Calu3 (cell line): ENCODE results near the gene CCDC24. TPM values are rescaled to one million over a fixed set of nuclear protein-coding genes. Genes with fewer than 3 reads are reported as not detected.
A peak's percentile ranks its signal among the peaks of the same experiment; 100 is the strongest.

Source experiments
- BruUV-seq: library from RNA; stranded (reverse); fragments of 400-500 nt; replicated peaks from 2 replicates; lab custom pipeline; 2021; lab: Mats Ljungman, UMichigan
- CTCF ChIA-PET: fragments of 300-600 bp; sonication (Branson Sonifier 250); formaldehyde crosslinking; loops from one replicate; lab custom pipeline; 2022; ENCODE audit warnings: antibody characterized with exemption; lab: Charles Lee
- DNase-seq: peaks from one replicate; pipeline ENCODE4 v3.0.0; 2022
- H3K27ac Mint-ChIP-seq: one replicate; pipeline ENCODE4 v1.8.0; 2022; ENCODE audit warnings: mixed read lengths; ENCODE audit not compliant: unreplicated experiment
- H3K27me3 Mint-ChIP-seq: one replicate; pipeline ENCODE4 v1.8.0; 2022; ENCODE audit warnings: mixed read lengths; ENCODE audit not compliant: unreplicated experiment
- H3K36me3 Mint-ChIP-seq: one replicate; pipeline ENCODE4 v1.8.0; 2022; ENCODE audit warnings: mild to moderate bottlenecking, moderate library complexity, mixed read lengths; ENCODE audit not compliant: insufficient read depth, unreplicated experiment
- H3K4me1 Mint-ChIP-seq: one replicate; pipeline ENCODE4 v1.8.0; 2022; ENCODE audit warnings: mild to moderate bottlenecking, low read depth, mixed read lengths; ENCODE audit not compliant: unreplicated experiment
- H3K4me3 Mint-ChIP-seq: one replicate; pipeline ENCODE4 v1.8.0; 2022; ENCODE audit warnings: mild to moderate bottlenecking, low read depth, moderate library complexity, mixed read lengths; ENCODE audit not compliant: unreplicated experiment
- H3K9me3 Mint-ChIP-seq: one replicate; pipeline ENCODE4 v1.8.0; 2022; ENCODE audit warnings: low read depth, mixed read lengths; ENCODE audit not compliant: unreplicated experiment
- CTCF ChIP-seq: fragments of 200-600 bp; IDR thresholded peaks from one replicate; pipeline ENCODE4 v1.8.0; 2022; ENCODE audit warnings: antibody characterized with exemption; ENCODE audit not compliant: unreplicated experiment
- intact Hi-C: fragments of 100-400 bp; cut with micrococcal nuclease; formaldehyde crosslinking; loops from one replicate; pipeline ENCODE4 v1.10.0; 2022; ENCODE audit not compliant: unreplicated experiment
- total RNA-seq: library from RNA; stranded (reverse); gene quantifications from 2 replicates; pipeline ENCODE4 v1.2.3, GENCODE V29; 2022

The CCDC24 gene
- total RNA-seq, 1 experiment from 2014 or later = 19.7 TPM

DNA sequence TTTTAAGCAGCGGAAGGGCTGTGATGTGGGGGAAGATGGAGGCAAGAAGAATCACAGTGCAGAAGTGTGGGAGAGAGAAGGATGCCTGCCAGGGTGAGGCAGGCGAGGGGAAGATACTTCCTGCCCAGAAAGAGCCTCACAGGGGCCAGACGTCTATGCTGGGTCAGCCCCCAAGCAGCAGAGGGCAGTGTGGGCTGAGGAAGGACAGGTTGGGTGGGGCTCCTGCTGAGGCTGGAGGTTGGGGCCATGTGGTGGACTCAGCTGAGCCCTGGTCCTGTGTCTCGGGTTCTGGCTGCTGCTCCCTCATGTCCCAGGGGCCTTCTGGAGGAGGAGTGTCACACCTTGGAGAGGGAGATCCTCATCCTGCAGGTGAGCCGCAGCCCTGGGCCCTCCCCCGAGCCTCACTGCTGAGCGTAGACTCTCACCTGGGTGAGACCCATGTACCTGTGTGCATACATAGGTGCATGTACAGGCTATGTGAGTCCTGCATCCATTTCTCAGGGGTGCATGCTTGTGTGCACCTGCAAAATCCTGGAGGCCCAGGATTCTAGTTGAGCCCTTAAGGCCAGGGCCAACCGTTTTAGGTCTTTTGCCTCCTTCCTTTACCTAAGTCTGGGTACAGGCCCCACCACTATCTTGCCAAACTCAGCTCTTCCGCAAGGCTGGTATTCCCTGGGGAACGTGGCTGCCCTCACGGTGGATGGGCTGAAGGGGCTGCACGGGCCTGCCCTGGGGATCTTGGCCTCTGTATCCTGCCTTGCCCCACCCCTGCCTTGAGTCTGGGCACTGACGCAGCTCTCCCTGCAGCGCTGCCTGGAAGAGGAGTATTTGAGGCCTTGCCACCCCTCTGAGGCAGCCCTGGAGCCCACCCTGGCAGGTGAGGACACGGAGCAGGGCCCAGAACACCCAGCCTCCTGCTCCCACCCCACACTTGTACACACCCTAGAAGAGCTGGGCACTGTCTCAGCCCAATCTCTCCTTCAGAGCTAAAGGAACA lies 3.7 kb downstream of the CCDC24 start:
- H3K27me3 Mint-ChIP-seq = no peaks in the 10 kb centered on the region
- no peak overlapping the region for H3K4me3 Mint-ChIP-seq
- peaks cover 87% of the 10 kb centered on the region for H3K36me3 Mint-ChIP-seq
- DNase-seq = peak; percentile 46
- H3K27ac Mint-ChIP-seq = no peak overlapping the region
- CTCF ChIA-PET = interaction anchor here (0.5 to 0.6 kb wide), 2 partner anchors 547 to 564 kb away, joined by 3 read pairs; no protein-coding TSS in a partner anchor
- no peak for TF ChIP-seq CTCF
- BruUV-seq = no TSS peak
- intact Hi-C loops = no loop called here
- H3K9me3 Mint-ChIP-seq = no peaks in the 10 kb centered on the region
- H3K4me1 Mint-ChIP-seq = peaks cover 31% of the 10 kb centered on the region

DNA sequence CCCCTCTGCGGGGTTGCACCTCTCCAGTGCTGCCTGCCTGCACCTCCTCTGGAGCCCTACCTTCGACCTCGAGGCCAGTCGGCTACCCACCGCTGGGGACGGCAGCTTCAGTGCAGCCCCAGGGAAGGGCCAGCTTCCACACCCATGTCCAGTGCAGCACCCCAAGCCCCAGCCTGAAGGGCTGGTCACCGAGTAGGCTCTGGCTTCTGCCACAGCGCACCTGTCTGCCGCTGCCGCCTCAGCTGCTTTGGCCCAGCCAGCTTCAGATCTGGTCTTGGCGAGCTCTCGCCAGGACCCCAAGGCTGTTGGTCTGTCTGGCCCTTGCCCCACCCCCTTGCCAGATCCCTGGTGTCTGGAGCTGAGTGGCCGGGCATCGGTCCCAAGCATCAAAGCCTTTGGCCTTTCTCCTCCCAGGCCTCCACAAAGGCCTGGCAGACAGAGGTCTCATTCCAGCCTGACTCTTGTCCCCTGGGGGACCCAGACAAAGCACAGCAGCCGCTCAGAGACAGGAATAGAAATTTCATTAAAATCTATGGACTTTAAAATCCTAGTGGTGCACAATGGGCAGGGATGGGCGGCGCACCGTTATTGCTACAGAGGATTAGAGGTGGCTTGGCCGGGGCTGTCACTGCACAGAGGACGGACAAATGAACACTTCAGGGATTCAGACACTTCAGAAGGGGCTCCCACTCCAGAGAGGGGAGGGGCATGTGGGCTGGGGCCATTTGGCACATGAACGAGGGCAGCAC lies 4.8 kb downstream of the CCDC24 start:
- intact Hi-C loops = no loop called here
- DNase-seq = no peak
- Mint-ChIP-seq H3K27me3 (no peaks in the 10 kb centered on the region), H3K9me3 (no peaks in the 10 kb centered on the region), H3K4me3 (no peak overlapping the region), H3K27ac (no peak overlapping the region), H3K36me3 (peaks cover 76% of the 10 kb centered on the region), H3K4me1 (peaks cover 31% of the 10 kb centered on the region)
- CTCF ChIA-PET = interaction anchor here (0.5 kb wide), 1 partner anchor 563 kb away, joined by 3 read pairs; no protein-coding TSS in a partner anchor
- no peak for TF ChIP-seq CTCF
- no TSS peak for BruUV-seq

DNA sequence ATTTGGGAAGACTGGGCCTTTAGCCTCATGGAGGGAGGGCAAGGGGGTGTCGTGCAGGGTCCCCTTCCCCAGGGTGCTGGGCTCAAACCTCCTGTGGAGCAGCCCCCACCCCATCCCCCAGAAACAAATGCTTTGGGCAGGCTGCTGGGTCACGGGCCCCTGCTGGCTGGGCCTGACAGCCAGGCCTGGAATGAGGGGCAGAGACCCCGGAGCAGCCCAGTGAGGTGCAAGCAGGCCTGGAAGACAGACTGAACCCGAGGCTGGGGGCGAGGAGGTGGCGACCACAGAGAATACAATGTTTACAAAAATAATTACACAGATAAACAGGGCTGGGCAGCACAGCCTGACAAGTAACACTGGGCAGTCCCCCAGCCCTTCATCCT lies 5.3 kb downstream of the CCDC24 start:
- H3K9me3 Mint-ChIP-seq = no peaks in the 10 kb centered on the region
- no peak overlapping the region for H3K4me3 Mint-ChIP-seq
- TF ChIP-seq CTCF = no peak
- no peaks in the 10 kb centered on the region for H3K27me3 Mint-ChIP-seq
- BruUV-seq = no TSS peak
- no peak for DNase-seq
- H3K27ac Mint-ChIP-seq = no peak overlapping the region
- intact Hi-C loops = no loop called here
- H3K4me1 Mint-ChIP-seq = peaks cover 30% of the 10 kb centered on the region
- peaks cover 71% of the 10 kb centered on the region for H3K36me3 Mint-ChIP-seq
- CTCF ChIA-PET = no interaction called here

- intact Hi-C loops = no loop called here
- peaks cover 63% of the 10 kb centered on the region for H3K36me3 Mint-ChIP-seq
- no peaks in the 10 kb centered on the region for H3K9me3 Mint-ChIP-seq
- CTCF ChIA-PET = no interaction called here
- no peak for TF ChIP-seq CTCF
- no peaks in the 10 kb centered on the region for H3K27me3 Mint-ChIP-seq
- H3K27ac Mint-ChIP-seq = no peak overlapping the region
- H3K4me1 Mint-ChIP-seq = peaks cover 23% of the 10 kb centered on the region
- no peak for DNase-seq
- H3K4me3 Mint-ChIP-seq = no peak overlapping the region
- no TSS peak for BruUV-seq
Measured at GRCh38 chr1:43997295-43997999, 6.0 kb downstream of the CCDC24 start.
